Activated CD4-positive, alpha-beta T cell treated with anti-CD3 and anti-CD28 coated beads, Interleukin-2, amount 10 ng/mL, durations not matched to agents 24 days and 14 days (primary cell): Measurements from ENCODE around the gene RRAD. TPM values are rescaled to one million over a fixed set of nuclear protein-coding genes. Genes with fewer than 3 reads are reported as not detected.
"Not testable (repeated sequence)": the region's sequence is repeated elsewhere in the genome, so short reads cannot be mapped to it uniquely, and the experiment has no call there.

ENCODE experiments used
- DNase-seq: peaks from one replicate; pipeline ENCODE4 v3.0.0; 2022
- H3K27ac Mint-ChIP-seq: one replicate; pipeline ENCODE4 v1.8.0; 2022; ENCODE audit warnings: mild to moderate bottlenecking, mixed read lengths
- H3K27me3 Mint-ChIP-seq: one replicate; pipeline ENCODE4 v1.8.0; 2022; ENCODE audit warnings: mixed read lengths
- H3K36me3 Mint-ChIP-seq: one replicate; pipeline ENCODE4 v1.8.0; 2022; ENCODE audit warnings: low read depth, mild to moderate bottlenecking, mixed read lengths
- H3K4me1 Mint-ChIP-seq: one replicate; pipeline ENCODE4 v1.8.0; 2021; ENCODE audit warnings: mixed read lengths
- H3K4me3 Mint-ChIP-seq: one replicate; pipeline ENCODE4 v1.8.0; 2022; ENCODE audit warnings: mild to moderate bottlenecking, moderate library complexity, mixed read lengths
- H3K9me3 Mint-ChIP-seq: one replicate; pipeline ENCODE4 v1.8.0; 2021; ENCODE audit warnings: mixed read lengths
- intact Hi-C: fragments of 100-400 bp; cut with micrococcal nuclease; formaldehyde crosslinking; loops from one replicate; pipeline ENCODE4 v1.15.1; 2023
- total RNA-seq: library from RNA; stranded (reverse); gene quantifications from 2 replicates; pipeline ENCODE4 v1.2.3, GENCODE V29; 2022

RRAD gene
- total RNA-seq, 1 donor from 2014 or later = 1.3 TPM

DNA sequence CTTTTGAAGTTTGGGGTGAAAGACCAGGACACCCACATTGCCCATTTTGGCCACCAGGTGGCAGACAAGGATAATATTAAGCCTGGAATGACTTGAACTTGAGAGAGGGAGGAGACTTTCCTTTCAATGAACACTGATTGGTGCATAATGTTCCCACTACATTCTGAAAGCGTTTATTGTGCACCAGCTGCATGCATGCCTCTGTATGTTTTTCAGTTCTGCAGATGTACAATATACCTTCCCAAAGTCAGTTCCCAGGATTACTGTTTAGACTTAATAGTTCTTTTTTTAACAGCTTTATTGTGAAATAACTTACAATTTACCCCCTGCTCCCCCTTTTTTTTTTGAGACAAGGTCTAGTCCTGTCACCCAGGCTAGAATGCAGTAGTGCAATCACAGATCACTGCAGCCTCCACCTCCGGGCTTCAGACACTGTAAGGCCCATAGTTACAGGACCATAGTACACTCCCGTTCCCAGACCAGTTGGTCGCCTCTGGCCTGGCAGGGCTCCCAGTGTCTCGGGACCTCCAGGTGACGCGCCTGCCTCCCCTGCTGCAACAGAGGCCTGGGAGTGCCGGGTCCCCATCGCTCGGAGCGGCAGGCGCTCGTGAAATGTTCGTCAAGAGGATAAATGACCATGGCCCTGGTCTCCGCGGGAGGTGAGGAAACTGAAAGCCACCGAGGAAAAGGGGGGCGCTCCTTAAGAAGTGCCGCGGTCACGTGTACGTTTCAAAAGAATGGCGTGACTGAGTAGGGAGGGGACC, 22.1 kb upstream of the RRAD start:
- intact Hi-C loops = loop anchor here (1.0 to 5.0 kb wide), 2 partner anchors 52 to 210 kb away; partner anchors contain the start of genes FBXL8 and TRADD
- peak overlapping the region; percentile 89 for H3K4me3 Mint-ChIP-seq
- peak overlapping the region; percentile 23 for H3K27ac Mint-ChIP-seq
- peaks cover 18% of the 10 kb centered on the region for H3K4me1 Mint-ChIP-seq
- DNase-seq = peak; percentile 96
- peaks cover 6% of the 10 kb centered on the region for H3K36me3 Mint-ChIP-seq
- H3K27me3 Mint-ChIP-seq = peaks cover 32% of the 10 kb centered on the region
- H3K9me3 Mint-ChIP-seq = no peaks in the 10 kb centered on the region

DNA sequence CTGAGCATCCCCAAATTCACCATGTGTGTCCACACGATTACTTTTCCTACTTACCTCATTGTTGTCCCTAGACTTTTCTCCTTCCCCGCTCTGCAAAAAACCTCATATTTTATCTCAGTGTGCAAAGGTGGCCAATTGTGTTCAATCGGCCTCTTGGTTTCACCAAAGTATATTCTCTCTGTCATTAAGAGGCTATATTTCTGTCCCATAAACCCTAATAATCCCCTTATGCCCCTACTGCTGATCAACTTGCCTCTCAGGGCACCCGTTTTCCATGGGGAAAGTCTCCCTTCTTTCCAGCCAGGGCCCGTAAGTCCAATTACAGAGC, 21.6 kb upstream of the RRAD start:
- peaks cover 18% of the 10 kb centered on the region for H3K4me1 Mint-ChIP-seq
- no peaks in the 10 kb centered on the region for H3K9me3 Mint-ChIP-seq
- intact Hi-C loops = loop anchor here (1.0 to 5.0 kb wide), 2 partner anchors 52 to 210 kb away; partner anchors contain the start of genes FBXL8 and TRADD
- H3K4me3 Mint-ChIP-seq = no peak overlapping the region
- H3K36me3 Mint-ChIP-seq = peaks cover 11% of the 10 kb centered on the region
- peak overlapping the region; percentile 23 for H3K27ac Mint-ChIP-seq
- DNase-seq = no peak
- peaks cover 32% of the 10 kb centered on the region for H3K27me3 Mint-ChIP-seq

DNA sequence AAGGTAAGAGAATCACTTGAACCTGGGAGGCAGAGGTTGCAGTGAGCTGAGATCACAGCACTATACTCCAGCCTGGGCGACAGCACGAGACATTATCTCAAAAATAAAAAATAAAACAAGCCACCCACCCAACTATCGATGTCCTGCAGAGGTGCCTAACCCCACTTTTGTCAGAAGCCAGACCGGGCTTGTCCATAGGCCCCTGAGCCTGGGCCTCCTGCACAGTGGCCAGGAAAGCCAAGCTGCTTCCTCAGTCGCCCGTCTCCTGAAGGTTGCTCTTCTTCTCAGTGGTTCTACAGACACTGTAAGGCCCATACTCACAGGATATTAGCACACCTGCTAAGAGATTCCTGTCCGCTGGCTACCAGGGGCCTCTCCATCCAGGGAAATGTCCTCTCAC, 21.2 kb upstream of the RRAD start:
- Mint-ChIP-seq H3K27ac (no peak overlapping the region), H3K4me3 (no peak overlapping the region), H3K9me3 (no peaks in the 10 kb centered on the region), H3K36me3 (peaks cover 14% of the 10 kb centered on the region), H3K27me3 (peaks cover 29% of the 10 kb centered on the region), H3K4me1 (peaks cover 18% of the 10 kb centered on the region)
- DNase-seq = no peak
- intact Hi-C loops = loop anchor here (5.0 kb wide), 1 partner anchor 211 kb away; the partner anchor contains the start of genes FBXL8 and TRADD

DNA sequence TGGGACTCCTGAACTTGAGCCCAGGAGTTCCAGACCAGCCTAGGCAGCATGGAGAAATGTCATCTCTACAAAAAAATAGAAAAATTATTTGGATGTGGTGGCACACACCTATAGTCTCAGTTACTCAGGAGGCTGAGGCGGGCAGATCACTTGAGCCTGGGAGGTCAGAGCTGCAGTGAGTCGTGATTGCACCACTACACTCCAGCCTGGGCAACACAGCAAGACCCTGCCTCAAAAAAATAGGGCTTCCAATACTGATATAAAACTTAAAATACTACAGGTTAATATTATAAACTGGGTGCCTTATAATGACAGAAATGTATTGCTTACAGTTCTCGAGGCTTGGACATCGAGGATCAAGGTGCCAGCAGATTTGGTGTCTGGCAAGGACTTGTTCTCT, 20.6 kb upstream of the RRAD start:
- H3K4me1 Mint-ChIP-seq = peaks cover 18% of the 10 kb centered on the region

DNA sequence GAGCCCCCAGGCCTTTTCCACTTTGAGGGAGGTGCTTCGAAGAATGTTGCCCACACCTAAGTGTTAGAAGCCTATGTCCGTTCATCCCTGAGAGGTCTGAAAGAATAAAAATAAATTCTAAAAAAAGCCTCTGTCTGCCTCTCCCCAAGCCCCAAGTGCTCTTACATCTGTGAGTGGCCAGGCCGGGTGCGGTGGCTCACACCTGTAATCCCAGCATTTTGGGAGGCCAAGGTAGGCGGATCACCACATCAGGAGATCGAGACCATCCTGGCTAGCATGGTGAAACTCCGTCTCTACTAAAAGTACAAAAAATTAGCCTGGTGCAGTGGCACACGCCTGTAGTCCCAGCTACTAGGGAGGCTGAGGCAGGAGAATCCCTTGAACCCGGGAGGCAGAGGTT, 19.6 kb upstream of the RRAD start:
- Mint-ChIP-seq H3K4me1 (peaks cover 15% of the 10 kb centered on the region), H3K27me3 (peaks cover 19% of the 10 kb centered on the region), H3K36me3 (peaks cover 17% of the 10 kb centered on the region)
- not testable (repeated sequence) for H3K27ac Mint-ChIP-seq, H3K4me3 Mint-ChIP-seq, DNase-seq, H3K9me3 Mint-ChIP-seq
- intact Hi-C loops = loop anchor here (5.0 kb wide), 1 partner anchor 212 kb away; the partner anchor contains the start of genes FBXL8 and TRADD

More for the DNA sequence above, 20.6 kb upstream of the RRAD start:
- H3K27ac Mint-ChIP-seq = no peak overlapping the region
- peaks cover 17% of the 10 kb centered on the region for H3K36me3 Mint-ChIP-seq
- H3K27me3 Mint-ChIP-seq = peaks cover 24% of the 10 kb centered on the region
- H3K4me3 Mint-ChIP-seq = no peak overlapping the region
- intact Hi-C loops = loop anchor here (5.0 kb wide), 1 partner anchor 211 kb away; the partner anchor contains the start of genes FBXL8 and TRADD
- no peak for DNase-seq
- no peaks in the 10 kb centered on the region for H3K9me3 Mint-ChIP-seq

DNA sequence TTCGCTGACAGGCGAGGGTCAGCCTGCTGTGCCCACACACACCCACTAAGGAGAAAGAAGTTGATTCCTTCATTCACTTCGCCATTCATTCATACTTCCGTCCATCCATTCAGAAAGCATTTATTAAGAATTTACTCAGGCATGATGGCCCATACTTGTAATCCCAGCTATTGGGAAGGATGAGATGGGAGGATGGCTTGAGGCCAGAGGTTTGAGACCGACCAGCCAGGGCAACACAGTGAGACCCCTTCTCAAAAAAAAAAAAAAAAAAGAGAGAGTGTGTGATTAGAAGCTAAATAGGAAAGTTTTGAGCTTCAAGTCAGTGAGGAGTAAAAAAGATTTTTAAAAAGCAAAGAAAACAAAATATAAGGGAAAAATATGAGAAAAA, 18.7 kb upstream of the RRAD start:
- H3K36me3 Mint-ChIP-seq = peaks cover 21% of the 10 kb centered on the region
- no peaks in the 10 kb centered on the region for H3K9me3 Mint-ChIP-seq
- H3K4me3 Mint-ChIP-seq = no peak overlapping the region
- H3K4me1 Mint-ChIP-seq = peaks cover 15% of the 10 kb centered on the region
- no peak for DNase-seq
- no peak overlapping the region for H3K27ac Mint-ChIP-seq
- intact Hi-C loops = no loop called here
- H3K27me3 Mint-ChIP-seq = peaks cover 10% of the 10 kb centered on the region

DNA sequence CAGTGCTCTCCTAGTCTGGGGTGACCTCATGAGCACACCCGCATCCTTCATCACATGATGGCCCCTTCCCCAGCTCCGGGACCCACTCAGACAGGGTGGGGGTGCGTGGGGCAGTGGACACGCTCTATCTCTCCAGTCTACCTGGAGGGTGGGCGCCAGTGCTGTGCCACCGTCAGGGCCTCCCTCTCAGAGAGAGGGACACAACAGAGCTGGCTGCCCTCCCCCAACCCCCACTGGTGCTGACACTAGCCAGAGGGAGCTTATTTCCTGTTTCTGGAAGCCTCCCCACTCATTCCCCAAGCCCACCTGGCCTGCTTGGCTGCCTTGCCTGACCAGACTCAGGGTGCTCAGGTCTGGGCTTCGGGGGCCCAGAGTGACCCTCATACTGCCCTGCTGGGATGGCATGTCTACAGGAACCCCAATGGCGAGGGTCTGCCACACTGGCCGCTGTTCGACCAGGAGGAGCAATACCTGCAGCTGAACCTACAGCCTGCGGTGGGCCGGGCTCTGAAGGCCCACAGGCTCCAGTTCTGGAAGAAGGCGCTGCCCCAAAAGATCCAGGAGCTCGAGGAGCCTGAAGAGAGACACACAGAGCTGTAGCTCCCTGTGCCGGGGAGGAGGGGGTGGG, 18.2 kb upstream of the RRAD start:
- H3K9me3 Mint-ChIP-seq = no peaks in the 10 kb centered on the region
- DNase-seq = no peak
- peaks cover 14% of the 10 kb centered on the region for H3K4me1 Mint-ChIP-seq
- peaks cover 5% of the 10 kb centered on the region for H3K27me3 Mint-ChIP-seq
- H3K36me3 Mint-ChIP-seq = peaks cover 24% of the 10 kb centered on the region
- H3K4me3 Mint-ChIP-seq = no peak overlapping the region
- intact Hi-C loops = no loop called here
- H3K27ac Mint-ChIP-seq = no peak overlapping the region

DNA sequence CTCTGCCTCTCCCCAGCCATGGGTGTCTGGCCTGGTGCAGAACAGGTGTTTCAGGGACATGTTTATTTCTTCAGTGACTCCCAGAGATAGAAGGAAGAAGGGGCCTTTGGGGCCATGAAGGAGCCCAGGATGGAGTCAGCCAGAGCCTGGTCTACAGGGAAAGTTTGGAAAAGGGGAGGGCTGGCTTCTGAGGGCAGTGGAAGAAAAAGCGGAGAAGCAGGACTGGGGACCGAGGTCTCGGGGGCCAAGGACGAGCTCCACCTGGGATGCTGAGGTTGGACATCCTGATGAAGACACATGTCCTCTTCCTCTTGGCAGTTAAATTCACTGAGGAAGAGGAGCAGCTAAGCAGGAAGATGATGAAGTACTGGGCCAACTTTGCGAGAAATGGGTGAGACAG, 17.6 kb upstream of the RRAD start:
- intact Hi-C loops = no loop called here
- H3K9me3 Mint-ChIP-seq = no peaks in the 10 kb centered on the region
- H3K4me1 Mint-ChIP-seq = peaks cover 9% of the 10 kb centered on the region
- no peak for DNase-seq
- no peak overlapping the region for H3K4me3 Mint-ChIP-seq
- H3K27me3 Mint-ChIP-seq = no peaks in the 10 kb centered on the region
- H3K36me3 Mint-ChIP-seq = peaks cover 25% of the 10 kb centered on the region
- H3K27ac Mint-ChIP-seq = no peak overlapping the region

DNA sequence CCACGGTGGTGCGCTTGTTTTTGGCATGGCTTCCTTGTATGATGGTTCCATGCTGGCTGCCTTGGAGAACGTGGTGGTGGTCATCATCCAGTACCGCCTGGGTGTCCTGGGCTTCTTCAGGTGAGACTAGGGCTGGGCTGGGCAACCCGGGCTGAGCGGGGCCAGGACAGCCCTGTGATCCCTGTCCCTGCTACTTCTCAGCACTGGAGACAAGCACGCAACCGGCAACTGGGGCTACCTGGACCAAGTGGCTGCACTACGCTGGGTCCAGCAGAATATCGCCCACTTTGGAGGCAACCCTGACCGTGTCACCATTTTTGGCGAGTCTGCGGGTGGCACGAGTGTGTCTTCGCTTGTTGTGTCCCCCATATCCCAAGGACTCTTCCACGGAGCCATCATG, 14.9 kb upstream of the RRAD start:
- H3K36me3 Mint-ChIP-seq = peaks cover 36% of the 10 kb centered on the region
- no peaks in the 10 kb centered on the region for H3K27me3 Mint-ChIP-seq
- intact Hi-C loops = no loop called here
- no peaks in the 10 kb centered on the region for H3K9me3 Mint-ChIP-seq
- H3K4me3 Mint-ChIP-seq = no peak overlapping the region
- peaks cover 18% of the 10 kb centered on the region for H3K4me1 Mint-ChIP-seq
- no peak for DNase-seq
- H3K27ac Mint-ChIP-seq = no peak overlapping the region

DNA sequence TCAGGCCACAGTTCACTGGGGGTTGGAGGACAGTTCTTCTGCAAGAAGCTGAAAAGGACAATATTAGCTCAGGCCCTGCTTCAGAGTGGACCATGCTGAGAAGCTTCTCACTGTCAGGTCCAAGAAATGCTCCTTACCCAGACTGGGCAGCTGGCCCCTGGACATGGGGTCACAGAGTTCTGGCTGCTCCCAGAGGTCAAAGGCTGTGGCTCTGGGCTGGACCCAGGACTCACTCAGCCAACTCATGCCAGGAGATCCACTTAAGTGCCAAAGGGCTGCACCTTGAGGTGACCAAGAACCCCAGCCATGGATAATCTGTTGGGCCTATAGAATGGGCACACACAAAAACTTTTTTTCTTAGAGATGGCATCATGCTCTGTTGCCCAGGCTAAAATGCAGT, 14.0 kb upstream of the RRAD start:
- no peak for DNase-seq
- no peaks in the 10 kb centered on the region for H3K27me3 Mint-ChIP-seq
- intact Hi-C loops = no loop called here
- H3K4me3 Mint-ChIP-seq = no peak overlapping the region
- peaks cover 21% of the 10 kb centered on the region for H3K4me1 Mint-ChIP-seq
- H3K36me3 Mint-ChIP-seq = peaks cover 36% of the 10 kb centered on the region
- H3K27ac Mint-ChIP-seq = no peak overlapping the region
- H3K9me3 Mint-ChIP-seq = no peaks in the 10 kb centered on the region

DNA sequence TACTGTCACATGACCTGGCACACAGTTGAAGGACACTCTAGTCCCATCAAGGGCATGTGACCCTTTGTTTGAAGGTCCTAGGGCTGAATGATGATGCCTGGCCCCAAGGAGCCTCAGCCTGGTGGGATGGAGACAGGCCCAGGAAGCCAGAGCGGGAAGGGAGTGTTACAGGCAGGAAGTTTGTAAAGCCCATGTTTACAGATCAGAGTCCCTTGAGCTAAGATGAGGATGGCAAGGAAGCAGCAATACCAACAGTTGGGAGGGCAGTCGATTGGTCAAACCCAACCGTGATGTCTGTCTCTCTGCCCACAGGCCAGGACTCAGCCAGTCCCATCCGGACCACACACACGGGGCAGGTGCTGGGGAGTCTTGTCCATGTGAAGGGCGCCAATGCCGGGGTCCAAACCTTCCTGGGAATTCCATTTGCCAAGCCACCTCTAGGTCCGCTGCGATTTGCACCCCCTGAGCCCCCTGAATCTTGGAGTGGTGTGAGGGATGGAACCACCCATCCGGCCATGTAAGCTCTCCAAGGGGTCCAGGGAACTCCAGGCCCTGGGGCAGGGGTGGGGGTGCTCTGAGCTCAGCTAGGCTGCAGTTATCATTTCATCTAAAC, 12.5 kb upstream of the RRAD start:
- no peak overlapping the region for H3K4me3 Mint-ChIP-seq
- H3K9me3 Mint-ChIP-seq = no peaks in the 10 kb centered on the region
- no peak overlapping the region for H3K27ac Mint-ChIP-seq
- peaks cover 47% of the 10 kb centered on the region for H3K36me3 Mint-ChIP-seq
- H3K4me1 Mint-ChIP-seq = peaks cover 34% of the 10 kb centered on the region
- H3K27me3 Mint-ChIP-seq = no peaks in the 10 kb centered on the region
- no peak for DNase-seq
- intact Hi-C loops = no loop called here

DNA sequence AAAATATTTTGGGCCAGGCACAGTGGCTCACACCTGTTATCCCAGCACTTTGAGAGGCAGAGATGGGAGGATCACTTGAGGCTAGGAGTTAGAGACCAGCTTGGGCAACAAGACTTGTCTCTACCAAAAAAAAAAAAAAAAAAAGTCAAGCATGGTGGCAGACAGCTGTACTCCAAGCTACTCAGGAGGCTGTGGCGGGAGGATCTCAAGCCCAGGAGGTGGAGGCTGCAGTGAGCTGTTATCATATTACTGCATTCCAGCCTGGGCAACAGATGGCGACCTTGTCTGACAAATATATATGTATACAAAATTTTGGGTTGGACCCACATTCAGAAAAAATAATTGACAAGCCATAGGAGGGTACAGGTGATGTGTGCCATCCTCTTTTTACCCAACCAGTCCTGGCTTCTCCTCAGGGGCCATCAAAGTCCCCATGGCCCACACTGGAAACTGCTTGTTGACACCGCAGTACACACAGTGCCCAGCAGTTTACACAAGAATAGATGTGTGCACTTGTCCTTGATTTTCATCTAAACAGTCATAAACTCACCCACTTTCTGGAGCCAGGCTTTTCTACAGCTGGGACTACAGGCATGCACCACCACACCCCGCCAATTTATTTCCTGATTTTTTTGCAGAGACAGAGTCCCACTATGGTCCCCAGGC, 11.7 kb upstream of the RRAD start:
- Mint-ChIP-seq H3K4me1 (peaks cover 40% of the 10 kb centered on the region), H3K36me3 (peaks cover 46% of the 10 kb centered on the region), H3K9me3 (no peaks in the 10 kb centered on the region), H3K27ac (peak overlapping the region; percentile 53), H3K4me3 (peak overlapping the region; percentile 99), H3K27me3 (no peaks in the 10 kb centered on the region)
- intact Hi-C loops = no loop called here
- DNase-seq = no peak

DNA sequence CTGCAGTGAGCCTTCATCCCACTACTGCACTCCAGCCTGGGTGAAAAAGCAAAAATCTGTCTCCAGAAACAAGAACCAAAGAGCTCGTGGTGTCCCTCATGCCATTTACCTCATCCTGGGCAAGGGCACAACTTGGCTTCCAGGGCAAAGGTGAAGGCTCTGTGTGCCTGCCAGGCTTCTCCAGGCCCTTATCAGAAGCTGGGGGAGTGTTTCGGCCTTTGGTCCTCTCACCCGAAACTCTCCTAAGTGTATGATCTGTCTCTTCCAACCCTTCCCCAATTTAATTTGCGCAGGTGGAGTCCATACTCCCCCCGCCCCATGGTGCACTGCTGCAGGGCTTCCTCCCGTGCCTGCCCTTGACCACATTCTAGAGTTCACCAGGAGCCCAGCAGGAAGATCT, 11.1 kb upstream of the RRAD start:
- Mint-ChIP-seq H3K27ac (peak overlapping the region; percentile 53), H3K27me3 (no peaks in the 10 kb centered on the region), H3K36me3 (peaks cover 47% of the 10 kb centered on the region), H3K4me1 (peaks cover 43% of the 10 kb centered on the region), H3K4me3 (peak overlapping the region; percentile 99), H3K9me3 (no peaks in the 10 kb centered on the region)
- intact Hi-C loops = no loop called here
- no peak for DNase-seq
